K562 (cell line): ENCODE results near the gene MRPL55. TPM values are rescaled to one million over a fixed set of nuclear protein-coding genes. Genes with fewer than 3 reads are reported as not detected.

ENCODE experiments used
- CREB3 ChIP-seq: fragments of 450-650 bp; conservative IDR thresholded peaks from 2 replicates; pipeline ENCODE4 v1.6.1; 2016; ENCODE audit warnings: missing genetic modification characterization, low read depth, mild to moderate bottlenecking, missing compliant biosample characterization, moderate library complexity
- DMBX1 ChIP-seq: fragments of 250-450 bp; sonication (Bioruptor Pico); IDR thresholded peaks from 2 replicates; pipeline ENCODE4 v1.8.0; 2022; ENCODE audit warnings: inconsistent platforms, mild to moderate bottlenecking, moderate library complexity, borderline replicate concordance
- HMG20A ChIP-seq: fragments of 450-650 bp; formaldehyde crosslinking; conservative IDR thresholded peaks from 2 replicates; pipeline ENCODE4 v1.4.0; 2020; ENCODE audit warnings: mild to moderate bottlenecking, mixed read lengths
- MAFG ChIP-seq: fragments of 450-650 bp; conservative IDR thresholded peaks from 2 replicates; pipeline ENCODE4 v1.6.1; 2016; ENCODE audit warnings: missing genetic modification characterization, missing compliant biosample characterization
- MBD2 ChIP-seq: sonication (generic); IDR thresholded peaks from 2 replicates; pipeline ENCODE4 v1.6.1; 2016; ENCODE audit warnings: low read depth, borderline replicate concordance
- MEF2D ChIP-seq: conservative IDR thresholded peaks from 2 replicates; pipeline ENCODE4 v1.6.1; 2016; ENCODE audit warnings: low read depth, missing genetic modification characterization, missing compliant biosample characterization
- MTA1 ChIP-seq: fragments of 450-650 bp; IDR thresholded peaks from 2 replicates; pipeline ENCODE4 v1.6.1; 2017; ENCODE audit warnings: borderline replicate concordance
- NFXL1 ChIP-seq: fragments of 450-650 bp; formaldehyde crosslinking; IDR thresholded peaks from 2 replicates; pipeline ENCODE4 v1.4.0; 2021; ENCODE audit warnings: mild to moderate bottlenecking
- NFYB ChIP-seq: IDR thresholded peaks from 2 replicates; pipeline ENCODE4 v1.6.1; 2011; ENCODE audit warnings: mild to moderate bottlenecking, moderate library complexity; ENCODE audit not compliant: insufficient read length; ENCODE audit errors: extremely low read depth
- RBM14 ChIP-seq: fragments of 200-400 bp; formaldehyde crosslinking; IDR thresholded peaks from 2 replicates; pipeline ENCODE4 v1.6.1; 2018; ENCODE audit warnings: low read depth, mild to moderate bottlenecking, low read length, moderate library complexity, borderline replicate concordance; ENCODE audit not compliant: insufficient read depth
- RERE ChIP-seq: sonication (generic); formaldehyde crosslinking; IDR thresholded peaks from 2 replicates; pipeline ENCODE4 v1.8.0; 2023; ENCODE audit warnings: missing genetic modification reagents, mild to moderate bottlenecking, borderline replicate concordance
- UBTF ChIP-seq, 2 experiments: IDR thresholded peaks; 2 replicates each; pipeline ENCODE4 v1.6.1; 2012; ENCODE audit warnings: improper control_type of control experiment in 2 of 2, low read depth in 2 of 2, low read length in 2 of 2, borderline replicate concordance in 1 of 2
- ZBED1 ChIP-seq: IDR thresholded peaks from 2 replicates; pipeline ENCODE4 v1.6.1; 2014
- ZBTB17 ChIP-seq: fragments of 450-650 bp; formaldehyde crosslinking; IDR thresholded peaks from 2 replicates; pipeline ENCODE4 v1.4.0; 2020; ENCODE audit warnings: mild to moderate bottlenecking
- ZNF592 ChIP-seq: fragments of 450-650 bp; IDR thresholded peaks from 2 replicates; pipeline ENCODE4 v1.6.1; 2017; ENCODE audit warnings: antibody characterized with exemption, mild to moderate bottlenecking
- polyA plus RNA-seq, 8 experiments: library from polyadenylated mRNA; depleted of rRNA in 4 of 8; stranded (reverse) in 5 of 8; unstranded in 3 of 8; fragments of >200 nt; fragmentation: Nextera tagmentation in 2 of 8; fragmentation: Illumina TruSeq in 1 of 8; extraction: Ambion mirVana in 2 of 8; extraction: Trizol in 1 of 8; gene quantifications; 2 replicates each; pipeline versions ENCODE4 v1.2.1 to v1.2.3, GENCODE V29; 2011 to 2014; ENCODE audit warnings: inconsistent platforms in 1 of 8, missing spikeins in 1 of 8
- total RNA-seq, 7 experiments: library from RNA; depleted of rRNA in 6 of 7; stranded (reverse); fragments of >200 nt in 6 of 7; fragmentation: Illumina TruSeq in 2 of 7; extraction: Trizol in 2 of 7; gene quantifications; 2 replicates each; pipeline versions ENCODE4 v1.2.1 to v1.2.3, GENCODE V29; 2011 to 2021; ENCODE audit warnings: low replicate concordance in 1 of 7

MRPL55 gene
- total and polyA plus RNA-seq, 9 of the 15 experiments (the other 6 are each of a cell fraction or from before 2014, with no cell fraction given) = 34.9 to 228 (median 81.0) TPM

- no peak for TF ChIP-seq HMG20A (CRISPR knock-in tag)
- TF ChIP-seq MTA1 = no peak
- 0 out of 2 replicates have a peak, but pooled peaks have one; percentile 28 for TF ChIP-seq DMBX1 (CRISPR knock-in tag)
- no peak for TF ChIP-seq MBD2
- TF ChIP-seq ZBED1 = no peak
- TF ChIP-seq NFYB = no peak
- no peak for TF ChIP-seq NFXL1 (CRISPR knock-in tag)
- no peak for TF ChIP-seq UBTF (IDR thresholded peaks at IDR 0.05; ENCODE audit: borderline replicate concordance in 1 of 2, low read depth in 2 of 2, low read length in 2 of 2)
- TF ChIP-seq CREB3 (tag) = peak; percentile 86
- TF ChIP-seq ZBTB17 = no peak
- TF ChIP-seq RBM14 = no peak
- TF ChIP-seq MEF2D = 0 out of 2 replicates have a peak, but pooled peaks have one; percentile 40
- no peak for TF ChIP-seq RERE (CRISPR knock-in tag)
- TF ChIP-seq MAFG (tag) = no peak
- peak; percentile 90 for TF ChIP-seq ZNF592
Measured at GRCh38 chr1:228112617-228113016, 3.5 kb upstream of the MRPL55 start (continued).
